Measurements from ENCODE around the gene BZW1.
"Not testable (repeated sequence)": the region's sequence is repeated elsewhere in the genome, so short reads cannot be mapped to it uniquely, and the experiment has no call there.

Gene BZW1

GRCh38 chr2:200794143-200794542 is 17.6 kb upstream of the BZW1 start:
- DNase-seq = no peak

GRCh38 chr2:200795028-200795440 is 16.7 kb upstream of the BZW1 start:
- no peak for DNase-seq

- no peak for DNase-seq
Measured at GRCh38 chr2:200796561-200796960, 15.1 kb upstream of the BZW1 start.

- DNase-seq = no peak
Measured at GRCh38 chr2:200797242-200797770, 14.4 kb upstream of the BZW1 start.

GRCh38 chr2:200798514-200798913 is 13.2 kb upstream of the BZW1 start:
- no peak for DNase-seq

GRCh38 chr2:200800458-200800857 is 11.3 kb upstream of the BZW1 start:
- no peak for DNase-seq

- DNase-seq = not testable (repeated sequence)
Measured at GRCh38 chr2:200801431-200801830, 10.3 kb upstream of the BZW1 start.

- DNase-seq = no peak
Measured at GRCh38 chr2:200809506-200810251, 2.0 kb upstream of the BZW1 start.

GRCh38 chr2:200810252-200810997 is 1.3 kb upstream of the BZW1 start:
- no peak for DNase-seq

GRCh38 chr2:200810998-200811332 is 745 bp upstream of the BZW1 start:
- no peak for DNase-seq

- DNase-seq = peak; percentile 11 to 46
Measured at GRCh38 chr2:200812122-200813022, 662 bp downstream of the BZW1 start.

GRCh38 chr2:200814276-200814815 is 2.6 kb downstream of the BZW1 start:
- no peak for DNase-seq

- DNase-seq = no peak
Measured at GRCh38 chr2:200814917-200815316, 3.2 kb downstream of the BZW1 start.

- not testable (repeated sequence) for DNase-seq
Measured at GRCh38 chr2:200818732-200819131, 7.0 kb downstream of the BZW1 start.

GRCh38 chr2:200820573-200821234 is 9.0 kb downstream of the BZW1 start:
- DNase-seq = no peak

- no peak for DNase-seq
Measured at GRCh38 chr2:200821686-200822245, 10.1 kb downstream of the BZW1 start.

- DNase-seq = peak in 1 of 2 experiments; percentile 13
Measured at GRCh38 chr2:200828104-200828503, 16.4 kb downstream of the BZW1 start.

GRCh38 chr2:200828572-200829257 is 17.0 kb downstream of the BZW1 start:
- no peak for DNase-seq

GRCh38 chr2:200829258-200829655 is 17.5 kb downstream of the BZW1 start:
- no peak for DNase-seq

GRCh38 chr2:200834701-200835100 is 23.0 kb downstream of the BZW1 start:
- DNase-seq = no peak

- DNase-seq = no peak
Measured at GRCh38 chr2:200839513-200839912, 27.8 kb downstream of the BZW1 start.
